Measurements from ENCODE around the gene AQP7.
"Not testable (repeated sequence)": the region's sequence is repeated elsewhere in the genome, so short reads cannot be mapped to it uniquely, and the experiment has no call there.

DNA sequence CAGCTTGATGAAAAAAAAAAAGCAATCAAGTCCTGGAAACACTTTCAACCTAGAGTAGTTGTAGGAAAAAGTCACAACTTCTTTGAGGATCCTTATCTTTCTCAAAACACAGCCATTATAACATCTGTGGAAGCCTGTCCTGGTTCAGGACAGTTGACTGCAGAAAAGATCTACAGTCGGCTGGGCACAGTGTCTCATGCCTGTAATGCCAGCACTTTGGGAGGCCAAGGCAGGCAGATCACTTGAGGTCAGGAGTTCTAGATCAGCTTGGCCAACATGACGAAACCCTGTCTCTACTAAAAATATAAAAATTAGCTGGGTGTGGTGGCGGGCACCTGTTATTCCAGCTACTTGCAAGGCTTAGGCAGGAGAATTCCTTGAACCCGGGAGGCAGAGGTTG lies 37.6 kb downstream of the AQP7 start:
- TF ChIP-seq, protein P1, sequence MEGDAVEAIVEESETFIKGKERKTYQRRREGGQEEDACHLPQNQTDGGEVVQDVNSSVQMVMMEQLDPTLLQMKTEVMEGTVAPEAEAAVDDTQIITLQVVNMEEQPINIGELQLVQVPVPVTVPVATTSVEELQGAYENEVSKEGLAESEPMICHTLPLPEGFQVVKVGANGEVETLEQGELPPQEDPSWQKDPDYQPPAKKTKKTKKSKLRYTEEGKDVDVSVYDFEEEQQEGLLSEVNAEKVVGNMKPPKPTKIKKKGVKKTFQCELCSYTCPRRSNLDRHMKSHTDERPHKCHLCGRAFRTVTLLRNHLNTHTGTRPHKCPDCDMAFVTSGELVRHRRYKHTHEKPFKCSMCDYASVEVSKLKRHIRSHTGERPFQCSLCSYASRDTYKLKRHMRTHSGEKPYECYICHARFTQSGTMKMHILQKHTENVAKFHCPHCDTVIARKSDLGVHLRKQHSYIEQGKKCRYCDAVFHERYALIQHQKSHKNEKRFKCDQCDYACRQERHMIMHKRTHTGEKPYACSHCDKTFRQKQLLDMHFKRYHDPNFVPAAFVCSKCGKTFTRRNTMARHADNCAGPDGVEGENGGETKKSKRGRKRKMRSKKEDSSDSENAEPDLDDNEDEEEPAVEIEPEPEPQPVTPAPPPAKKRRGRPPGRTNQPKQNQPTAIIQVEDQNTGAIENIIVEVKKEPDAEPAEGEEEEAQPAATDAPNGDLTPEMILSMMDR (IDR thresholded peaks at IDR 0.05): not testable (repeated sequence)
- TF ChIP-seq POLR2AphosphoS5, POLR2A, EP300 (IDR thresholded peaks at IDR 0.05): not testable (repeated sequence)
